GM19099 (cell line): ENCODE measurements around the gene TRPM6.

Experiments used
- POLR2A ChIP-seq: IDR thresholded peaks from 3 replicates; pipeline ENCODE4 v1.6.1; 2011; ENCODE audit warnings: low read depth; ENCODE audit not compliant: insufficient read length; ENCODE audit errors: extremely low read depth

The TRPM6 gene

DNA sequence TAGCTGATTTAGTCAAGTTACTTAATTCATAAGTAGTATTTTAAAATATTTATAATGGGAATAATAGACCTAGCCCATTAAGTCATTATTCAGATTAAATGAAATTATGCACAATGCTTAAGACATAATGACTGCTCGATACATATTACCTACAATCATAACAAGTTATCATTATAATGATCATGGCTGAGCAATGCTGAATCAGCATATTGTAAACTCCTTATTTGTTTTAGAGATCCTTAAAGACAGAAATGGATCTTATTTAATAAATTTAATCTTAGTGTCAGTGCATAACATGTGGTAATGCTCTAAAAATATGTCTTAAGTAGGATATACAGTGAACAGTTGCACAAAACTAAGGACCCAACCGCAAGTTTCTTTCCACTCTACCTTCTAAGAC, 169.0 kb downstream of the TRPM6 start:
- TF ChIP-seq POLR2A: no peak

- no peak for TF ChIP-seq POLR2A
These were observed 176.4 kb downstream of the TRPM6 start for GRCh38 chr9:74711341-74711740.

DNA sequence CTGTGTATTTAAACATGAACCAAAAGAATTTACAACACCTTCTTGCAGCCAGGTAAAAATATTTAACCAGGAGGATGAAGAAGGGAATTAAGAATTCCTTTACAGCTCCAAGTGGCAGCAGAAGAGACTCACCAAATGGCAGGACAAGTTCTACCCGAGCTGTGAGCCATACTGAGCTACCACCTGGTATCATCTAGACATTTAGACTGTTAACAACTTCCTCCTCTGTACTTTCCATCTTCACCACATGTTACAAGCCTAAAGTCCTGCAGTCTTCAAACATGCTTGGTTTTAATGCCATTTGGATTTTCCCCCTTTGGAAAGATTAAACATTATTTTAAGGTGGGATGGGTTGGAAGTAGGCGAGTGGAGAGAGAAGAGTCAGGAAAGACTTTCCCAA, 190.2 kb downstream of the TRPM6 start:
- no peak for TF ChIP-seq POLR2A

- TF ChIP-seq POLR2A: no peak
These were observed 191.2 kb downstream of the TRPM6 start for GRCh38 chr9:74696520-74696919.

DNA sequence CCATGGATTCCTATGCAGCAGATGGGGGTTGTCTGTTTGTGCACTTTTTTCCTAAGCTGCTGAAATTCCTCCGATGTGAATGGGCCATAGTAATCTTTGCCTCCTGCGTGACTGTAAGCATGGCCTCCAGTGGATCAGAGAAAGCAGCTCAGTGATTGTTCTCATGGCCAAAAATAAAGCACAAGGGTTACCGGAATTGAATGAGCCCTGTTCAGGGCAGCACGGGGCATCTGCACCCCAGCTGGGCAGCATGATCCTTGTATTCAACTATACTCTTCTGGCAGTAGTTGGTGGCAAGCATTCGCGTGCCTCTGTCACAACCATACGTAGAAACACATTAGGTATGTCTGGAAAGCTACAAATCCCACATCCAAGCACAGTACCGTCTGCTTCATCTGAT, 196.7 kb downstream of the TRPM6 start:
- TF ChIP-seq POLR2A: no peak

- TF ChIP-seq POLR2A: no peak
These were observed 204.4 kb downstream of the TRPM6 start for GRCh38 chr9:74683322-74683721.

DNA sequence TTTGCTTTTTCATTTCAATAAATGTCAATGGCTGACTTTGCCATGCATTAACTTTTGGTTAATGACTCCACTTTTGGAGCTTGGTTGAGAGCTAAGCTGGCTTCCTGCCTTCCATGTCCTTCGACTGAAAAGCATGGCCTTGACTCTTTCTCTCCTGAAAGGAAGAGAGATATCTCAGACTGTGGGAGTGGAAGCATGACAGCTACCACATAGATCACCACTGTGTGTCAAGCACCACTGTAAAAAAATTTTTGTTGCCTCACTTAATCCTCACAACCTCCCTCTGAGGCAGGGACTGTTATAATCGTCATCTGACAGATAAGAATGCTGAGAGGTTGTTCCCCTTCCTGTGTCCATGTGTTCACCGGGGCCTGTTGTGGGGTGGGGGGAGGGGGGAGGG, 205.8 kb downstream of the TRPM6 start:
- TF ChIP-seq POLR2A: no peak

DNA sequence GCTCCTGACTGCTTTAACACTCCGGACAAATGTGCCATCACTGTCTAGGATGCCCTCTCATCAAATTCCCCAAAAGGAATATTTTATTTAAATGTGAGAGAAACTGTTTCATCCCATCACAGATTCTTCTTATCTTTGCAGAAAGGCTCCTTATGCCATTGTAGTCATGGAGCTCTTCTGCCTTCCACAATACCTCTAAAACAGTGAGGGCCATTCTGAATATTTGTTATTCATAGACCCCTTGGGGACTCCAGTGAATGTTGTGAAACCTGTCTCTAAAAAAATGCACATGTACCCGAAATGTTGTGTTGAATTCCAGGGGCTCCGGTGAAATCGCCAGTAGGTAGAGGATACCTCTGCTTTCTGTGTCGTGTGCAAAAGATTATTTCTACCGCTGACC, 213.6 kb downstream of the TRPM6 start:
- no peak for TF ChIP-seq POLR2A
